Lower leg skin (tissue), 3 donors: Measurements from ENCODE around the gene B2M.

Experiments
- CTCF ChIP-seq, 3 donors: fragments of 450-650 bp; IDR thresholded peaks; one replicate each; pipeline ENCODE4 v1.5.1; 2016; ENCODE audit warnings: antibody characterized with exemption in 3 of 3, mild to moderate bottlenecking in 3 of 3, moderate library complexity in 2 of 3
- POLR2A ChIP-seq, 2 donors: fragments of 450-650 bp; IDR thresholded peaks; one replicate each; pipeline ENCODE4 v1.6.1; 2016 to 2017; ENCODE audit warnings: antibody characterized with exemption in 2 of 2, mild to moderate bottlenecking in 1 of 2, moderate library complexity in 1 of 2

- TF ChIP-seq CTCF (IDR thresholded peaks at IDR 0.05) (no peak), POLR2A (IDR thresholded peaks at IDR 0.05) (no peak)
These were observed 44.9 kb upstream of the B2M start for GRCh38 chr15:44666210-44667038.
